Measurements from ENCODE around the gene NRP1. TPM values are rescaled to one million over a fixed set of nuclear protein-coding genes. Genes with fewer than 3 reads are reported as not detected.

NRP1 gene
- total RNA-seq, 4 donors from 2014 or later: 3.1 to 27.7 (median 12.0) TPM

DNA sequence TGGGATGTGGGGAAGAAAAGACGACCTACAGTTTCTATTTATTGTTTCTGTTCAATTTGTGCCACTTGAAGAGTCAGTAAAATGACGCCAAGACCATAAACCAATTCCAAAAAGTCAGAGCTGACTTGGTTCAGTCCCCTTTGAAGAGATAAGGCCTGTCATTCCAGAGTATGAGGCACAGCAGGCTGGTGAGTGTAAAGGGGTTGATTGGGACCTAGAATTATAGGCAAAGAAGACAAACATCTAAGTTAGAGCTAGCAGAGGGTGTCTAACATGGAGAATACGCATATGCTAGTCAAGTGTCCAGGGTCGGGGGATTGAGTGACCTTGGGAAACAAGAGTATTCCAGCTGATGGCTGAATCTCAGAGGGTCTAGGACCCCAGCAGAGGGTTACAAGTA is 23.6 kb downstream of the NRP1 start:
- peaks cover 0 to 36% (median 9%) of the 10 kb centered on the region in 3 donors for H3K4me1 ChIP-seq
- TF ChIP-seq POLR2A (IDR thresholded peaks at IDR 0.05): no peak
- TF ChIP-seq, protein P1, sequence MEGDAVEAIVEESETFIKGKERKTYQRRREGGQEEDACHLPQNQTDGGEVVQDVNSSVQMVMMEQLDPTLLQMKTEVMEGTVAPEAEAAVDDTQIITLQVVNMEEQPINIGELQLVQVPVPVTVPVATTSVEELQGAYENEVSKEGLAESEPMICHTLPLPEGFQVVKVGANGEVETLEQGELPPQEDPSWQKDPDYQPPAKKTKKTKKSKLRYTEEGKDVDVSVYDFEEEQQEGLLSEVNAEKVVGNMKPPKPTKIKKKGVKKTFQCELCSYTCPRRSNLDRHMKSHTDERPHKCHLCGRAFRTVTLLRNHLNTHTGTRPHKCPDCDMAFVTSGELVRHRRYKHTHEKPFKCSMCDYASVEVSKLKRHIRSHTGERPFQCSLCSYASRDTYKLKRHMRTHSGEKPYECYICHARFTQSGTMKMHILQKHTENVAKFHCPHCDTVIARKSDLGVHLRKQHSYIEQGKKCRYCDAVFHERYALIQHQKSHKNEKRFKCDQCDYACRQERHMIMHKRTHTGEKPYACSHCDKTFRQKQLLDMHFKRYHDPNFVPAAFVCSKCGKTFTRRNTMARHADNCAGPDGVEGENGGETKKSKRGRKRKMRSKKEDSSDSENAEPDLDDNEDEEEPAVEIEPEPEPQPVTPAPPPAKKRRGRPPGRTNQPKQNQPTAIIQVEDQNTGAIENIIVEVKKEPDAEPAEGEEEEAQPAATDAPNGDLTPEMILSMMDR (IDR thresholded peaks at IDR 0.05): no peak
- no peaks in the 10 kb centered on the region for H3K27me3 ChIP-seq
- no peaks in the 10 kb centered on the region for H3K9me3 ChIP-seq
- no peak overlapping the region for H3K27ac ChIP-seq
- no peak for DNase-seq
- 80 to 82% methylated on average over 4 of the region's 4 CpGs for WGBS, 2 donors
- intact Hi-C loops (cut with DNase I): no loop called here
- H3K36me3 ChIP-seq: no peaks in the 10 kb centered on the region
- no peak overlapping the region for H3K4me3 ChIP-seq

DNA sequence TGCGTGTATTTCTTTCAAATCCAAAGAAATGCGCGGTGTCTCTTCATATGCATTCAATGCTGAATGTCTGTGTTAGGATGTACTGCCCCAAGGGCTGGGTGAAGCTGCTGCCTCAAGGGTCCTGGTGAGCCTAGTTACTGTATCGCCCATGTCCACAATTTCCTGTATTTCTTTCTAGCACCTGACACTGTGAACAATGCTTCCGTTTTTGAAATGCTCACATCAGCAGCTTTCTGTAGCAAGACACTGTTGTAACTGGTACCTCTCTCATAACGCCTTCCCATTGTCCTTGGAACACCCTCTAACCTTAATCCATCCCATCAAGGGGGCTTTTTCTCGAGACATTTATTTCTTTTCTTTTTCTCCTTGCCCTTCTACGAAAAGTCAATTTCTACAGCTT is 25.1 kb downstream of the NRP1 start:
- no peak overlapping the region for H3K27ac ChIP-seq
- no peak overlapping the region for H3K4me3 ChIP-seq
- H3K36me3 ChIP-seq: no peaks in the 10 kb centered on the region
- TF ChIP-seq, protein P1 (IDR thresholded peaks at IDR 0.05): no peak
- no peak for TF ChIP-seq POLR2A (IDR thresholded peaks at IDR 0.05)
- no peak for DNase-seq
- intact Hi-C loops (cut with DNase I): no loop called here
- H3K9me3 ChIP-seq: no peaks in the 10 kb centered on the region
- no peaks in the 10 kb centered on the region for H3K27me3 ChIP-seq
- peaks cover 0 to 31% (median 15%) of the 10 kb centered on the region in 3 donors for H3K4me1 ChIP-seq
- 80 to 86% methylated on average over 8 of the region's 8 CpGs for WGBS, 2 donors

- Histone ChIP-seq H3K4me1 (peaks cover 0 to 25% (median 15%) of the 10 kb centered on the region in 3 donors), H3K9me3 (no peaks in the 10 kb centered on the region), H3K27me3 (no peaks in the 10 kb centered on the region), H3K36me3 (no peaks in the 10 kb centered on the region), H3K4me3 (no peak overlapping the region), H3K27ac (no peak overlapping the region)
- intact Hi-C loops (cut with DNase I): no loop called here
- no peak for DNase-seq
- 93 to 96% methylated on average over 5 of the region's 5 CpGs for WGBS, 2 donors
- TF ChIP-seq POLR2A (IDR thresholded peaks at IDR 0.05): no peak
- TF ChIP-seq, protein P1 (IDR thresholded peaks at IDR 0.05): no peak
These were observed 26.6 kb downstream of the NRP1 start for GRCh38 chr10:33307835-33308234.

DNA sequence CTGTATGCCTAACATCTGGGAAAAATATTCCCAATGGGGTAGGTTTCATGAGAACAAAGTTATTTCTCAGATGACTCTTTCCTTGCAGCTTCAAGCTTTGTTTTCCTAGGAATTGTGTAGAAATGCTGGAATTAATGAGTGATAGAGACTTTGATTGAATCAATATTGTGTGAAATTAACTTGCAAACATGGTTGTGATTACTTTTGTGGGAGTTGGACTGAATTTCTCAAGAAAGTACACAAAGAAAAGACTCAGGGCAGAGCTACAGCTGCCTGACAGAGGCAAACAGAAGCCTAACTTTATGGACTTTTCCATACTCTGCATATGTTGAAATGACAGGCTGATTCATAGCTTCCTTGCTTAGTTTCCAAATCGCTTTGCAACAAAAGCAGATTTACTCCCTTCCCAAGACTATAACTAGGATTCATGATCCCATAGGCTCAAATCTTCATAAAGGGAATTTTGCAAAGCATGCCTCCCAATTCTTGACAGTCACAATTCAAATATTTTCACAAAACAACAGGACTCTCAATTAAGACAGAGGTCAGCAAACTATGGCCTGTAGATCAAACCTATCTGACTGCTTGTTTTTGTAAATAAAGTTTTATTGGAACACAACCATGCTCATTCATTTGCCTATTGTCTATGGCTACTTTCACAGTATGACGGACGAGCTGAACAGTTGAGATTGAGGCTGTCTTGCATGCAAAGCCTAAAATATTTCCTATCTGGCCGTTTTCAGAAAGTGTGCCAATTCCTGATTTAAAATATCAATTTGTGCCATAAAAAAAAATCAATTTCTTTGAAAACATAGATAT is 27.6 kb downstream of the NRP1 start:
- DNase-seq: no peak
- Histone ChIP-seq H3K27me3 (no peaks in the 10 kb centered on the region), H3K27ac (peak overlapping the region in 2 of 4 donors; percentile 14 to 34), H3K9me3 (no peaks in the 10 kb centered on the region), H3K36me3 (no peaks in the 10 kb centered on the region), H3K4me3 (no peak overlapping the region), H3K4me1 (peaks cover 0 to 34% (median 15%) of the 10 kb centered on the region in 3 donors)
- TF ChIP-seq POLR2A (IDR thresholded peaks at IDR 0.05): no peak
- TF ChIP-seq, protein P1 (IDR thresholded peaks at IDR 0.05): no peak
- intact Hi-C loops (cut with DNase I): no loop called here
- WGBS, 2 donors: 73 to 74% methylated on average over 4 of the region's 4 CpGs

GRCh38 chr10:33306126-33306525 is 28.3 kb downstream of the NRP1 start:
- no peak overlapping the region for H3K4me3 ChIP-seq
- 43 to 56% methylated on average over 3 to 5 of the region's 5 CpGs for WGBS, 2 donors
- peak overlapping the region in 2 of 4 donors; percentile 14 to 34 for H3K27ac ChIP-seq
- H3K27me3 ChIP-seq: no peaks in the 10 kb centered on the region
- TF ChIP-seq, protein P1 (IDR thresholded peaks at IDR 0.05): no peak
- no peak for TF ChIP-seq POLR2A (IDR thresholded peaks at IDR 0.05)
- intact Hi-C loops (cut with DNase I): no loop called here
- DNase-seq: no peak
- H3K4me1 ChIP-seq: peaks cover 0 to 35% (median 15%) of the 10 kb centered on the region in 3 donors
- no peaks in the 10 kb centered on the region for H3K36me3 ChIP-seq
- no peaks in the 10 kb centered on the region for H3K9me3 ChIP-seq
